Measurements from ENCODE around the gene IFT122.

DNA sequence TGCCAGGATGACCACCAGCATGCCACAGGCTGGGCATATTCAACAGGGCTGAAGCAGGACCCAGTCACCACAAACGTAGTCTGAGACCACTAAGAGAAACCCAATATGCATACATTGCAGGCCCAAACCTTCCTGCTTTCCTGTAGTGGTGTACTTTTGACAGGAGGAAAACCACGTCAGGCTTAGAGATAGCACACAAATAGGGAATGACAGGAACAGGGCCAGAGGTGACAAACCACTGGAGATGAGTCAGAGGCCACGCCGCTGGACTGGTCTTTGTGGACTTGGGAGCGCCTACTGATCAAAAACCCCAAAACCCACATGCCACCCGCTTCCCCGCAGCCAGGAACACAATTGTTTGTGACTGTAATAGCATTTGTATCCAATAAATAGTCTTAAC, 8.0 kb upstream of the IFT122 start:
- TF ChIP-seq, protein P1, sequence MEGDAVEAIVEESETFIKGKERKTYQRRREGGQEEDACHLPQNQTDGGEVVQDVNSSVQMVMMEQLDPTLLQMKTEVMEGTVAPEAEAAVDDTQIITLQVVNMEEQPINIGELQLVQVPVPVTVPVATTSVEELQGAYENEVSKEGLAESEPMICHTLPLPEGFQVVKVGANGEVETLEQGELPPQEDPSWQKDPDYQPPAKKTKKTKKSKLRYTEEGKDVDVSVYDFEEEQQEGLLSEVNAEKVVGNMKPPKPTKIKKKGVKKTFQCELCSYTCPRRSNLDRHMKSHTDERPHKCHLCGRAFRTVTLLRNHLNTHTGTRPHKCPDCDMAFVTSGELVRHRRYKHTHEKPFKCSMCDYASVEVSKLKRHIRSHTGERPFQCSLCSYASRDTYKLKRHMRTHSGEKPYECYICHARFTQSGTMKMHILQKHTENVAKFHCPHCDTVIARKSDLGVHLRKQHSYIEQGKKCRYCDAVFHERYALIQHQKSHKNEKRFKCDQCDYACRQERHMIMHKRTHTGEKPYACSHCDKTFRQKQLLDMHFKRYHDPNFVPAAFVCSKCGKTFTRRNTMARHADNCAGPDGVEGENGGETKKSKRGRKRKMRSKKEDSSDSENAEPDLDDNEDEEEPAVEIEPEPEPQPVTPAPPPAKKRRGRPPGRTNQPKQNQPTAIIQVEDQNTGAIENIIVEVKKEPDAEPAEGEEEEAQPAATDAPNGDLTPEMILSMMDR (IDR thresholded peaks at IDR 0.05 in 8 of 11, conservative IDR thresholded peaks at IDR 0.05 in 3 of 11) = no peak
- TF ChIP-seq POLR2A (IDR thresholded peaks at IDR 0.05) = no peak

Measured in spleen (tissue), 7 donors.